Adipose tissue (tissue), 3 donors: ENCODE data around the gene SEMA3G. TPM values are rescaled to one million over a fixed set of nuclear protein-coding genes. Genes with fewer than 3 reads are reported as not detected.

Experiments
- H3K27ac ChIP-seq: one replicate; pipeline ENCODE4 v1.5.1; 2013; ENCODE audit warnings: low read depth, low read length
- WGBS, 3 donors: extraction: QIAGEN DNeasy Blood & Tissue Kit; methylation state at CpG; one replicate each; pipeline ENCODE4 v1.1.7; 2013; 5-methylcytosine and 5-hydroxymethylcytosine counted together
- polyA plus RNA-seq, 3 donors: library from polyadenylated mRNA; stranded (reverse); fragments of 200-250 nt; gene quantifications; one replicate each; pipeline ENCODE4 v1.2.3, GENCODE V29; 2013
- donor health status: healthy with polysubstance abuse.
- donor health status: Bipolar disorder and iron deficiency.
- donor health status: healthy.

SEMA3G gene
- polyA plus RNA-seq, 3 donors = 7.7 to 92.8 (median 49.7) TPM

GRCh38 chr3:52403955-52404354 is 40.9 kb downstream of the SEMA3G start:
- 86 to 92% (median 86%) methylated on average over 3 of the region's 3 CpGs for WGBS, 3 donors
- H3K27ac ChIP-seq = no peak overlapping the region

GRCh38 chr3:52403271-52403841 is 41.5 kb downstream of the SEMA3G start:
- WGBS, 3 donors = 92 to 94% (median 94%) methylated on average over 19 of the region's 19 CpGs
- H3K27ac ChIP-seq = no peak overlapping the region

GRCh38 chr3:52402706-52403270 is 42.1 kb downstream of the SEMA3G start:
- 88 to 93% (median 89%) methylated on average over 11 of the region's 11 CpGs for WGBS, 3 donors

GRCh38 chr3:52402101-52402521 is 42.8 kb downstream of the SEMA3G start:
- no peak overlapping the region for H3K27ac ChIP-seq
- WGBS, 3 donors = 91 to 96% (median 93%) methylated on average over 16 of the region's 16 CpGs

More at GRCh38 chr3:52402706-52403270, 42.1 kb downstream of the SEMA3G start:
- H3K27ac ChIP-seq = no peak overlapping the region

- WGBS, 3 donors = 94 to 100% (median 94%) methylated on average over 1 of the region's 1 CpG
- H3K27ac ChIP-seq = no peak overlapping the region
Measured at GRCh38 chr3:52401551-52401950, 43.4 kb downstream of the SEMA3G start.

GRCh38 chr3:52401021-52401420 is 43.9 kb downstream of the SEMA3G start:
- WGBS, 3 donors = 64 to 92% (median 80%) methylated on average over 1 of the region's 1 CpG
- H3K27ac ChIP-seq = no peak overlapping the region

GRCh38 chr3:52400275-52400793 is 44.6 kb downstream of the SEMA3G start:
- no peak overlapping the region for H3K27ac ChIP-seq
- WGBS, 3 donors = 69 to 90% (median 90%) methylated on average over 10 of the region's 10 CpGs

- H3K27ac ChIP-seq = no peak overlapping the region
- WGBS, 3 donors = 88 to 90% (median 89%) methylated on average over 6 of the region's 6 CpGs
Measured at GRCh38 chr3:52399593-52399992, 45.3 kb downstream of the SEMA3G start.

- no peak overlapping the region for H3K27ac ChIP-seq
- 90 to 96% (median 90%) methylated on average over 4 of the region's 4 CpGs for WGBS, 3 donors
Measured at GRCh38 chr3:52399131-52399530, 45.8 kb downstream of the SEMA3G start.

- WGBS, 3 donors = 68 to 95% (median 95%) methylated on average over 5 of the region's 5 CpGs
- H3K27ac ChIP-seq = no peak overlapping the region
Measured at GRCh38 chr3:52398670-52399081, 46.2 kb downstream of the SEMA3G start.

- 88 to 91% (median 91%) methylated on average over 13 of the region's 13 CpGs for WGBS, 3 donors
- no peak overlapping the region for H3K27ac ChIP-seq
Measured at GRCh38 chr3:52397676-52398399, 47.1 kb downstream of the SEMA3G start.

- 88 to 95% (median 93%) methylated on average over 10 of the region's 10 CpGs for WGBS, 3 donors
- no peak overlapping the region for H3K27ac ChIP-seq
Measured at GRCh38 chr3:52396907-52397591, 47.9 kb downstream of the SEMA3G start.

- no peak overlapping the region for H3K27ac ChIP-seq
- 92 to 95% (median 93%) methylated on average over 25 of the region's 25 CpGs for WGBS, 3 donors
Measured at GRCh38 chr3:52396011-52396906, 48.6 kb downstream of the SEMA3G start.

GRCh38 chr3:52395503-52395865 is 49.4 kb downstream of the SEMA3G start:
- 87 to 90% (median 88%) methylated on average over 8 of the region's 8 CpGs for WGBS, 3 donors
- no peak overlapping the region for H3K27ac ChIP-seq

GRCh38 chr3:52394751-52395502 is 50.0 kb downstream of the SEMA3G start:
- H3K27ac ChIP-seq = no peak overlapping the region
- 87 to 94% (median 92%) methylated on average over 10 of the region's 10 CpGs for WGBS, 3 donors

GRCh38 chr3:52393959-52394670 is 50.8 kb downstream of the SEMA3G start:
- no peak overlapping the region for H3K27ac ChIP-seq
- WGBS, 3 donors = 93 to 94% (median 94%) methylated on average over 18 of the region's 18 CpGs
